Germinal center (tissue), 1 donor: Measurements from ENCODE around the gene PLA2G6.
"Not testable (repeated sequence)": the region's sequence is repeated elsewhere in the genome, so short reads cannot be mapped to it uniquely, and the experiment has no call there.

Experiments used
- DNase-seq: peaks from one replicate; pipeline ENCODE4 v3.0.0; 2012; ENCODE audit warnings: mixed read lengths, low spot score

PLA2G6 gene

GRCh38 chr22:38164551-38164918, 17.1 kb downstream of the PLA2G6 start:
- DNase-seq = no peak

- DNase-seq = no peak
Measured at GRCh38 chr22:38163844-38164550, 17.6 kb downstream of the PLA2G6 start.

GRCh38 chr22:38162881-38163843, 18.5 kb downstream of the PLA2G6 start:
- DNase-seq = no peak

- no peak for DNase-seq
Measured at GRCh38 chr22:38155703-38156102, 25.9 kb downstream of the PLA2G6 start.

GRCh38 chr22:38154563-38154915, 27.1 kb downstream of the PLA2G6 start:
- not testable (repeated sequence) for DNase-seq

GRCh38 chr22:38153821-38154562, 27.6 kb downstream of the PLA2G6 start:
- no peak for DNase-seq

GRCh38 chr22:38151126-38151500, 30.5 kb downstream of the PLA2G6 start:
- no peak for DNase-seq

GRCh38 chr22:38148245-38148644, 33.4 kb downstream of the PLA2G6 start:
- no peak for DNase-seq

- DNase-seq = not testable (repeated sequence)
Measured at GRCh38 chr22:38146166-38146565, 35.5 kb downstream of the PLA2G6 start.

- DNase-seq = no peak
Measured at GRCh38 chr22:38144025-38144405, 37.6 kb downstream of the PLA2G6 start.

GRCh38 chr22:38142606-38143005, 39.0 kb downstream of the PLA2G6 start:
- DNase-seq = no peak

- no peak for DNase-seq
Measured at GRCh38 chr22:38141217-38141973, 40.2 kb downstream of the PLA2G6 start.

- no peak for DNase-seq
Measured at GRCh38 chr22:38139901-38140300, 41.7 kb downstream of the PLA2G6 start.

GRCh38 chr22:38138961-38139360, 42.7 kb downstream of the PLA2G6 start:
- no peak for DNase-seq

- no peak for DNase-seq
Measured at GRCh38 chr22:38137876-38138687, 43.5 kb downstream of the PLA2G6 start.

GRCh38 chr22:38136607-38137006, 45.0 kb downstream of the PLA2G6 start:
- DNase-seq = no peak

GRCh38 chr22:38135133-38135706, 46.4 kb downstream of the PLA2G6 start:
- DNase-seq = no peak

GRCh38 chr22:38133331-38133730, 48.3 kb downstream of the PLA2G6 start:
- no peak for DNase-seq

- DNase-seq = no peak
Measured at GRCh38 chr22:38132794-38133193, 48.8 kb downstream of the PLA2G6 start.

GRCh38 chr22:38132136-38132535, 49.5 kb downstream of the PLA2G6 start:
- no peak for DNase-seq

- DNase-seq = no peak
Measured at GRCh38 chr22:38131399-38131798, 50.2 kb downstream of the PLA2G6 start.
